WERI-Rb-1 (cell line): Measurements from ENCODE around the gene NRG3.

Experiments
- DNase-seq: peaks from one replicate; pipeline ENCODE4 v3.0.0-alpha.2; 2020
- H3K27ac ChIP-seq: fragments of 250-450 bp; sonication (Bioruptor Pico); 2 replicates; pipeline ENCODE4 v1.5.1; 2020; ENCODE audit warnings: mild to moderate bottlenecking, moderate library complexity
- H3K27me3 ChIP-seq: fragments of 250-450 bp; sonication (Bioruptor Pico); 2 replicates; pipeline ENCODE4 v1.5.1; 2021; ENCODE audit warnings: mild to moderate bottlenecking, low read depth, moderate library complexity; ENCODE audit not compliant: insufficient read depth, severe bottlenecking
- H3K36me3 ChIP-seq: fragments of 250-450 bp; sonication (Bioruptor Pico); 2 replicates; pipeline ENCODE4 v1.5.1; 2020; ENCODE audit warnings: mild to moderate bottlenecking, moderate library complexity
- H3K4me3 ChIP-seq: 2 replicates; pipeline ENCODE4 v1.5.1; 2011; ENCODE audit warnings: low read depth, mild to moderate bottlenecking, control low read depth, low read length
- H3K9me3 ChIP-seq: fragments of 250-450 bp; sonication (Bioruptor Pico); 2 replicates; pipeline ENCODE4 v1.5.1; 2021; ENCODE audit warnings: mild to moderate bottlenecking, moderate library complexity; ENCODE audit not compliant: severe bottlenecking
- TF ChIP-seq, protein P1 (sequence below): IDR thresholded peaks from 2 replicates; pipeline ENCODE4 v1.5.1; 2011; ENCODE audit warnings: low read depth, mild to moderate bottlenecking, control low read depth, inconsistent platforms, low read length

The NRG3 gene

DNA sequence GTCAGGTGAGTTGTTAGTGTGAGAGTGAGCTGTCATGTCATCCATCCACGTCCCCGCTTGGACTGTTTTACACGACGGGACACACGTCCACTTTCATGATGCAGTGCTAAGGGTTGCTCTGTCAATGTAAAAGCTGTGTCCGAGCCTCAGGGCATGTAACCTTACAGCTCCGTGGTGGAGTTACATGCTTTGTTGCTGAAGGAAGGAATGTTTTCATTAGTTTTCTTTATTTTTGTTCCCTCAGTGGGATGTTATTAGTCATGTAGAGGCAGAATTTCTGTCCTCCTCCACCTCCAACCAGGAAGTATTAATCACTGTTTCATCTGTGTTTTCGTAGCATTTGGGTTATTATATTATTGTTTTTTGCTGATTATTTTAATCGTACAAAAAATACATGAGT, 88.6 kb downstream of the NRG3 start:
- TF ChIP-seq, protein P1, sequence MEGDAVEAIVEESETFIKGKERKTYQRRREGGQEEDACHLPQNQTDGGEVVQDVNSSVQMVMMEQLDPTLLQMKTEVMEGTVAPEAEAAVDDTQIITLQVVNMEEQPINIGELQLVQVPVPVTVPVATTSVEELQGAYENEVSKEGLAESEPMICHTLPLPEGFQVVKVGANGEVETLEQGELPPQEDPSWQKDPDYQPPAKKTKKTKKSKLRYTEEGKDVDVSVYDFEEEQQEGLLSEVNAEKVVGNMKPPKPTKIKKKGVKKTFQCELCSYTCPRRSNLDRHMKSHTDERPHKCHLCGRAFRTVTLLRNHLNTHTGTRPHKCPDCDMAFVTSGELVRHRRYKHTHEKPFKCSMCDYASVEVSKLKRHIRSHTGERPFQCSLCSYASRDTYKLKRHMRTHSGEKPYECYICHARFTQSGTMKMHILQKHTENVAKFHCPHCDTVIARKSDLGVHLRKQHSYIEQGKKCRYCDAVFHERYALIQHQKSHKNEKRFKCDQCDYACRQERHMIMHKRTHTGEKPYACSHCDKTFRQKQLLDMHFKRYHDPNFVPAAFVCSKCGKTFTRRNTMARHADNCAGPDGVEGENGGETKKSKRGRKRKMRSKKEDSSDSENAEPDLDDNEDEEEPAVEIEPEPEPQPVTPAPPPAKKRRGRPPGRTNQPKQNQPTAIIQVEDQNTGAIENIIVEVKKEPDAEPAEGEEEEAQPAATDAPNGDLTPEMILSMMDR: no peak
- no peaks in the 10 kb centered on the region for H3K27me3 ChIP-seq
- no peaks in the 10 kb centered on the region for H3K36me3 ChIP-seq
- H3K4me3 ChIP-seq: no peak overlapping the region
- no peak for DNase-seq
- no peak overlapping the region for H3K27ac ChIP-seq
- H3K9me3 ChIP-seq: no peaks in the 10 kb centered on the region

DNA sequence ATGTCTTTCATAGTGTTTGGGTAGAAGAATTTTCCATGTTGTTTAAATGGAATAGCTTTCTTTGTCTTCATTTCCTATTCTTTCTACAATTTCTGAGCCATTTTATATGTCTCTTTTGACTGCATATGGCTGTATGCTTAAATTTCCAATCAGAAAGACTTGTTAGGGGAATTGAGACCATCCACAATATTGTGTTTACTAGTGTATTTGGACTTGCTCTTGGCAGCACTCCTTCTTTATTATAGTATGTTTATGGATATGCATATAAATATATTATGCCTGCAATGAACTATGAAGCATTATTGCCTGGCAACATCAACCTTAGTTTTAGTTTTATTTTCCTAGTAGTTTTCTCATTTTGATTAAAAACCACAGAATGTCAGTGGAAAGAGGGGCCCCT, 92.7 kb downstream of the NRG3 start:
- no peak for DNase-seq
- Histone ChIP-seq H3K27ac (no peak overlapping the region), H3K36me3 (no peaks in the 10 kb centered on the region), H3K9me3 (no peaks in the 10 kb centered on the region), H3K27me3 (no peaks in the 10 kb centered on the region), H3K4me3 (no peak overlapping the region)
- TF ChIP-seq, protein P1: no peak

DNA sequence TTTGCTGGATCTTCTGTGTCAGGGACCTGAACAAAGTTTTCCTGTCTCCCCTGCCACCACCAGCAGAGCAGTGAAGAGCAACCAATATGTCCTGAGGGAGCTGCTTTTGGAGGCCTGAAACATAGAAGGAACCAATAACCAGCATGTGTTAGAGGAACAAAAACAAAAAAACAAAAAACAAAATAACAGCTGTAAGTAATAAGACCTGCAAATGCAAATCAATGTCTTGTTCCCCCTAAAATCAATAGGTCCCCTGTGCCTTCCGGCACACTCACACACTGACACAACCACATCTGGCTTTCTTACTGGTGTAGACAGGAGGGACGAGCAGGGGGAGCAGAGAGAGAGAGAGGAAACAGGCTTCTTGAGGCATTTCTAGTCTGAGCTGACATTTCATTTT, 94.1 kb downstream of the NRG3 start:
- no peaks in the 10 kb centered on the region for H3K36me3 ChIP-seq
- no peaks in the 10 kb centered on the region for H3K9me3 ChIP-seq
- H3K27me3 ChIP-seq: no peaks in the 10 kb centered on the region
- DNase-seq: no peak
- TF ChIP-seq, protein P1: no peak
- no peak overlapping the region for H3K4me3 ChIP-seq
- no peak overlapping the region for H3K27ac ChIP-seq

- no peak for DNase-seq
- Histone ChIP-seq H3K4me3 (no peak overlapping the region), H3K36me3 (no peaks in the 10 kb centered on the region), H3K9me3 (no peaks in the 10 kb centered on the region), H3K27me3 (no peaks in the 10 kb centered on the region), H3K27ac (no peak overlapping the region)
- TF ChIP-seq, protein P1: no peak
Measured at GRCh38 chr10:81978238-81978637, 103.2 kb downstream of the NRG3 start.

DNA sequence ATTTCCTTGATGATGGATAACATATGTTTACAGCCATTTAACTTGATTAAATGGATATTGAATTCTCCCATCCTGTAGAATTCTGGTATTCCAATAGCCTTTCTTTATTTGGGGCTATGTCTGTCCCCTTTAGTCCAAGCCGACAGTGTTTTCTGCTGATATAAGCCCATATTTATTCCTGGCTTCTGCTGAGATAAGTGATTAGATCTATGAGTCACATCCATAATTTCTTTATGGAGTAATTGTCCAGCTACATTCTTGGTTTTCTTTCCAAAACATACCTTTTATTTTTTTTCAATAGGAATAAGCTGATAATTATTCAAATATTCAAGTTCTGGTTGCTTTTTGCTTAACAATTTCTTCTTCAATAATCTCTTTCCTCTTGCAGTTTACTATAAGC, 106.7 kb downstream of the NRG3 start:
- H3K27ac ChIP-seq: no peak overlapping the region
- TF ChIP-seq, protein P1: no peak
- H3K4me3 ChIP-seq: no peak overlapping the region
- DNase-seq: no peak
- H3K9me3 ChIP-seq: no peaks in the 10 kb centered on the region
- H3K36me3 ChIP-seq: no peaks in the 10 kb centered on the region
- no peaks in the 10 kb centered on the region for H3K27me3 ChIP-seq

GRCh38 chr10:81984428-81984827, 109.4 kb downstream of the NRG3 start:
- DNase-seq: no peak
- Histone ChIP-seq H3K27me3 (no peaks in the 10 kb centered on the region), H3K27ac (no peak overlapping the region), H3K9me3 (no peaks in the 10 kb centered on the region), H3K36me3 (no peaks in the 10 kb centered on the region), H3K4me3 (no peak overlapping the region)
- TF ChIP-seq, protein P1: no peak
